Pulmonary artery endothelial cell (primary cell): Measurements from ENCODE around the gene NR1D2. TPM values are rescaled to one million over a fixed set of nuclear protein-coding genes. Genes with fewer than 3 reads are reported as not detected.
A peak's percentile ranks its signal among the peaks of the same experiment; 100 is the strongest.

Experiments used
- DNase-seq: peaks from one replicate; pipeline ENCODE4 v3.0.0-alpha.2; 2011; ENCODE audit warnings: low read depth, low spot score
- total RNA-seq: library from RNA; depleted of rRNA; stranded (reverse); fragments of >200 nt; gene quantifications from 2 replicates; pipeline ENCODE4 v1.2.3, GENCODE V29; 2014

NR1D2 gene
- total RNA-seq, 1 donor from 2014 or later = 20.7 TPM

GRCh38 chr3:23964537-23965235 lies 19.6 kb downstream of the NR1D2 start:
- DNase-seq = no peak

GRCh38 chr3:23966328-23966727 lies 21.2 kb downstream of the NR1D2 start:
- DNase-seq = no peak

- no peak for DNase-seq
Observed at GRCh38 chr3:23968463-23969184, 23.5 kb downstream of the NR1D2 start.

GRCh38 chr3:23969393-23969792 lies 24.3 kb downstream of the NR1D2 start:
- no peak for DNase-seq

- no peak for DNase-seq
Observed at GRCh38 chr3:23971684-23972083, 26.6 kb downstream of the NR1D2 start.

GRCh38 chr3:23976555-23976954 lies 31.5 kb downstream of the NR1D2 start:
- DNase-seq = no peak

- DNase-seq = no peak
Observed at GRCh38 chr3:23979569-23979968, 34.5 kb downstream of the NR1D2 start.

GRCh38 chr3:23981136-23981535 lies 36.0 kb downstream of the NR1D2 start:
- DNase-seq = no peak

GRCh38 chr3:23981955-23982354 lies 36.9 kb downstream of the NR1D2 start:
- DNase-seq = no peak

- DNase-seq = no peak
Observed at GRCh38 chr3:23984934-23985333, 39.8 kb downstream of the NR1D2 start.

GRCh38 chr3:23985747-23986544 lies 40.9 kb downstream of the NR1D2 start:
- DNase-seq = no peak

- peak; percentile 27 for DNase-seq
Observed at GRCh38 chr3:23987356-23987755, 42.3 kb downstream of the NR1D2 start.

- no peak for DNase-seq
Observed at GRCh38 chr3:23991306-23991682, 46.2 kb downstream of the NR1D2 start.

GRCh38 chr3:23991683-23992628 lies 46.9 kb downstream of the NR1D2 start:
- peak; percentile 89 for DNase-seq

- no peak for DNase-seq
Observed at GRCh38 chr3:23993556-23994243, 48.6 kb downstream of the NR1D2 start.

- DNase-seq = no peak
Observed at GRCh38 chr3:23994244-23994569, 49.1 kb downstream of the NR1D2 start.

GRCh38 chr3:23995219-23995618 lies 50.1 kb downstream of the NR1D2 start:
- no peak for DNase-seq

GRCh38 chr3:23996095-23996524 lies 51.0 kb downstream of the NR1D2 start:
- no peak for DNase-seq

- DNase-seq = no peak
Observed at GRCh38 chr3:23999012-23999641, 54.0 kb downstream of the NR1D2 start.

GRCh38 chr3:24002129-24002528 lies 57.0 kb downstream of the NR1D2 start:
- no peak for DNase-seq
